T-helper 2 cell treated with Interferon-gamma antibody and Interleukin-4, amounts not matched to agents 100 ng/mL and 5 ng/mL, for 36 hours (primary cell): ENCODE results near the gene VPS52. TPM values are rescaled to one million over a fixed set of nuclear protein-coding genes. Genes with fewer than 3 reads are reported as not detected.

Source experiments
- intact Hi-C: fragments of 100-400 bp; cut with micrococcal nuclease; formaldehyde crosslinking; loops from one replicate; pipeline ENCODE4 v1.15.1; 2023
- total RNA-seq: library from RNA; stranded (reverse); gene quantifications from 2 replicates; pipeline ENCODE4 v1.2.3, GENCODE V29; 2022

The VPS52 gene
- total RNA-seq, 1 donor from 2014 or later = 68.3 TPM

- intact Hi-C loops = loop anchor here (5.0 kb wide), 1 partner anchor 110 kb away; the partner anchor contains the start of gene TAPBP
Observed at GRCh38 chr6:33202799-33203198, 68.9 kb downstream of the VPS52 start.

DNA sequence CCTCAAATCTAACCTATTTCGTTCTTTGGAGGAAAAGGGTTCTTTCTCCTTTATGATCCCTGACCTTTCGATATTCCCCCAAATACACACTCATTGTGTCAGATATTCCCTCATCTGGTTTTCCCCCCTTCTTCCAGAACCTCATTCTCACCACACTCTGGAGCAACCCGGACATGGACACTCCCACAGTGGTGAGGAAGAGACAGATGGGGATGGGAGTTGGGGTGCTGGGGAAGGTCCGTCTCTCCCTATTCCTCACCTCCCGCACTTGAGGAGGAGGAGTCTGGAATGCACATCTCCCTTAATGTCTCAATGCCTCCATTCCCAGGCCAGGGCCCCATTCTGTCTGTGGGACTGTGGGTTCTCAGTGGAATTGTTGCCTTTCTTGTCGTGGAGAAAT is 69.7 kb downstream of the VPS52 start:
- intact Hi-C loops = loop anchor here (2.0 to 5.0 kb wide), 2 partner anchors 110 to 349 kb away; partner anchors contain the start of genes TAP1 and TAPBP

DNA sequence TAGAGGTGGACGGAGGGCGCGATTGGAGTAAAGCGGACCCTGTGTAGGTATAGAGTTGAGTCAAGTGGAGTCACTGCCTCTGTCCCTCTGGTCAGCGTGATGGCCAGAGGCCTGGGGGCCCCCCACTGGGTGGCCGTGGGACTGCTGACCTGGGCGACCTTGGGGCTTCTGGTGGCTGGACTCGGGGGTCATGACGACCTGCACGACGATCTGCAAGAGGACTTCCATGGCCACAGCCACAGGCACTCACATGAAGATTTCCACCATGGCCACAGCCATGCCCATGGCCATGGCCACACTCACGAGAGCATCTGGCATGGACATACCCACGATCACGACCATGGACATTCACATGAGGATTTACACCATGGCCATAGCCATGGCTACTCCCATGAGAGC is 70.5 kb downstream of the VPS52 start:
- intact Hi-C loops = loop anchor here (2.0 to 5.0 kb wide), 2 partner anchors 111 to 348 kb away; partner anchors contain the start of genes TAP1 and TAPBP

Other genes with a start within 250 kb of the VPS52 start
- gene HLA-DPA1, start 198.2 kb downstream of the VPS52 start, total RNA-seq = 119 and 125 TPM in 2 replicates
- 49.5 and 51.7 TPM in 2 replicates for gene HLA-DPB1, start 195.9 kb downstream of the VPS52 start, total RNA-seq
- 0.59 and 0.77 TPM in 2 replicates for gene COL11A2, start 79.4 kb downstream of the VPS52 start, total RNA-seq
- gene RXRB, start 71.2 kb downstream of the VPS52 start, total RNA-seq = 41.5 and 41.9 TPM in 2 replicates
- 55.9 and 59.9 TPM in 2 replicates for gene SLC39A7, start 71.0 kb downstream of the VPS52 start, total RNA-seq
- gene HSD17B8, start 67.2 kb downstream of the VPS52 start, total RNA-seq = 9.3 and 10.9 TPM in 2 replicates
- gene RING1, start 63.4 kb downstream of the VPS52 start, total RNA-seq = 41.2 and 41.6 TPM in 2 replicates
- 2,577 and 2,622 TPM in 2 replicates for gene RPS18, start 199 bp upstream of the VPS52 start, total RNA-seq
- gene B3GALT4, start 5.2 kb upstream of the VPS52 start, total RNA-seq = 13.9 and 14.5 TPM in 2 replicates
- 70.2 and 77.2 TPM in 2 replicates for gene WDR46, start 17.4 kb upstream of the VPS52 start, total RNA-seq
- gene PFDN6, start 17.7 kb upstream of the VPS52 start, total RNA-seq = 90.4 and 90.7 TPM in 2 replicates
- gene RGL2, start 27.1 kb upstream of the VPS52 start, total RNA-seq = 42.1 and 43.3 TPM in 2 replicates
- gene TAPBP, start 42.2 kb upstream of the VPS52 start, total RNA-seq = 277 TPM in 2 replicates
- gene ZBTB22, start 45.9 kb upstream of the VPS52 start, total RNA-seq = 11.6 and 12.9 TPM in 2 replicates
- gene DAXX, start 51.1 kb upstream of the VPS52 start, total RNA-seq = 83.3 and 83.8 TPM in 2 replicates
- gene KIFC1, start 119.9 kb upstream of the VPS52 start, total RNA-seq = 123 and 127 TPM in 2 replicates
- 27.3 and 34.1 TPM in 2 replicates for gene PHF1, start 139.1 kb upstream of the VPS52 start, total RNA-seq
- 153 and 155 TPM in 2 replicates for gene CUTA, start 146.2 kb upstream of the VPS52 start, total RNA-seq
- gene SYNGAP1, start 148.2 kb upstream of the VPS52 start, total RNA-seq = 36.4 and 40.7 TPM in 2 replicates
- 9.8 and 10.3 TPM in 2 replicates for gene ZBTB9, start 182.7 kb upstream of the VPS52 start, total RNA-seq